Sigmoid colon (tissue), 4 donors: ENCODE results near the gene STX18.

Source experiments
- EP300 ChIP-seq, 4 donors: sonication (generic); formaldehyde crosslinking; IDR thresholded peaks; one replicate each; pipeline ENCODE4 v1.6.1; 2017; ENCODE audit warnings: antibody characterized with exemption in 4 of 4
- TF ChIP-seq, protein P1 (sequence below), 4 experiments: fragments of 450-650 bp in 3 of 4; fragments of 200-600 bp in 1 of 4; IDR thresholded peaks; one replicate each; pipeline ENCODE4 v1.5.1; 2016 to 2019; ENCODE audit warnings: antibody characterized with exemption in 4 of 4, mild to moderate bottlenecking in 3 of 4, moderate library complexity in 2 of 4

DNA sequence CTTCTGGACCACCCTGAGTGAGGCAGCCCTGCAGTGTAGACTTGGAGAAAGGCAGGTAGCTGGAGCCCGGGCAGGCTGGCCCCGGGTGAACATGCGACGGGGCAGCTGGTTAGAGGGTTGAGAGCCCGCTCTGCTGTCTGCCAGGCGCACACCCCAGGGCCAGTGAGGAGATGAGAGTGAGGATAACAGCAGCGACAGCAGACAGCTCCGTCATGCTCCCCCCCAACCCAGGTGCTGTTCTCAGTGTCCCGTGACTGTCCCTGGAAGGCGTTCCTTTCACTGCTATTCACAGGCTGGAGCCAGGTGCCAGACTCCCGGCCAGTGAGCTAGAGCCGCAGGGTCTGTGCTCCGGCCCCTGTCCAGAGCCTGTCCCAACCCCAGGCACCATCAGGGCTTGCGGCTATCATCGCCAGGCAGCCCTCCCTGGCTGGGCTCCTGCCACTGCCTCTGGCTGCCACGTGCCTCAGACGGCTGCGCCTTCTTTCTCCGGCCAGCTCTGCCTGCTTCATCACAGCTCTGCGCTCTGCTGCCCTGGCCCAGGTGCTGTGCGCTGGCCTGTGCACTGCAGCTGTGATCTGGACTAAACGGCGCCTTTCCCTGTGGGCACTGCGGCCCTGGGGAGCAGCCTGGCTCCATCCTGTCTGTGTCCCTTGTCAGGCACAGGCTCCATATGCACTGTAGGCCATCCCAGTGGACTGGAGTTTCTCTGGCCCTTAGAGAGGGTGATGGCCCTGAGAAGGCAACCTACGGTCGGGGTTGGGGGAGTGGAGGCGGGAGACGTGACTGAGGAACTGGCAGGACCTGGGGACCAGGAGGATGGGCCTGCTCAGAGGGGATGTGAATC is 135.2 kb downstream of the STX18 start:
- TF ChIP-seq, protein P1, sequence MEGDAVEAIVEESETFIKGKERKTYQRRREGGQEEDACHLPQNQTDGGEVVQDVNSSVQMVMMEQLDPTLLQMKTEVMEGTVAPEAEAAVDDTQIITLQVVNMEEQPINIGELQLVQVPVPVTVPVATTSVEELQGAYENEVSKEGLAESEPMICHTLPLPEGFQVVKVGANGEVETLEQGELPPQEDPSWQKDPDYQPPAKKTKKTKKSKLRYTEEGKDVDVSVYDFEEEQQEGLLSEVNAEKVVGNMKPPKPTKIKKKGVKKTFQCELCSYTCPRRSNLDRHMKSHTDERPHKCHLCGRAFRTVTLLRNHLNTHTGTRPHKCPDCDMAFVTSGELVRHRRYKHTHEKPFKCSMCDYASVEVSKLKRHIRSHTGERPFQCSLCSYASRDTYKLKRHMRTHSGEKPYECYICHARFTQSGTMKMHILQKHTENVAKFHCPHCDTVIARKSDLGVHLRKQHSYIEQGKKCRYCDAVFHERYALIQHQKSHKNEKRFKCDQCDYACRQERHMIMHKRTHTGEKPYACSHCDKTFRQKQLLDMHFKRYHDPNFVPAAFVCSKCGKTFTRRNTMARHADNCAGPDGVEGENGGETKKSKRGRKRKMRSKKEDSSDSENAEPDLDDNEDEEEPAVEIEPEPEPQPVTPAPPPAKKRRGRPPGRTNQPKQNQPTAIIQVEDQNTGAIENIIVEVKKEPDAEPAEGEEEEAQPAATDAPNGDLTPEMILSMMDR (IDR thresholded peaks at IDR 0.05) = no peak
- no peak for TF ChIP-seq EP300 (IDR thresholded peaks at IDR 0.05)
